SK-N-SH (cell line): Measurements from ENCODE around the gene ARL8A. TPM values are rescaled to one million over a fixed set of nuclear protein-coding genes. Genes with fewer than 3 reads are reported as not detected.

Experiments
- CTCF ChIA-PET: fragments of 300-600, 350-600 bp; formaldehyde crosslinking; extraction: SDS; loops from one replicate; lab custom pipeline; 2021; lab: Yijun Ruan, JAX
- POLR2A ChIA-PET: fragments of 350-600 bp; sonication (Branson Sonifier 250); formaldehyde crosslinking; extraction: SDS; loops from one replicate; lab custom pipeline; 2020; ENCODE audit warnings: antibody characterized with exemption, inconsistent platforms; lab: Yijun Ruan, JAX
- DNase-seq: peaks from one replicate; pipeline ENCODE4 v3.0.0; 2012
- H2AFZ ChIP-seq: fragments of 200-600 bp; sonication (generic); 2 replicates; pipeline ENCODE4 v1.8.1; 2016; ENCODE audit warnings: antibody characterized with exemption, mild to moderate bottlenecking, low read depth
- H3F3A ChIP-seq: fragments of 200-600 bp; sonication (generic); replicated peaks from 2 replicates; pipeline ENCODE3; 2016; ENCODE audit warnings: antibody characterized with exemption, mild to moderate bottlenecking; ENCODE audit not compliant: insufficient read depth
- H3K27ac ChIP-seq, 2 experiments: fragments of 200-500 bp in 1 of 2; fragments of 200-600 bp in 1 of 2; sonication (Bioruptor generic) in 1 of 2; sonication (generic), shearing (Covaris generic) in 1 of 2; 2 replicates each; pipeline versions ENCODE4 v1.5.1 to v1.6.1; 2014 to 2016; ENCODE audit warnings: low read depth in 2 of 2, inconsistent platforms in 1 of 2, low read length in 1 of 2, mild to moderate bottlenecking in 1 of 2, mixed read lengths in 1 of 2
- H3K27me3 ChIP-seq: fragments of 200-600 bp; sonication (generic), shearing (Covaris generic); 2 replicates; pipeline ENCODE4 v1.6.1; 2016; ENCODE audit warnings: mixed run types; ENCODE audit not compliant: insufficient read depth
- H3K36me3 ChIP-seq, 2 experiments: fragments of 200-500 bp in 1 of 2; fragments of 200-600 bp in 1 of 2; sonication (Bioruptor generic) in 1 of 2; sonication (generic) in 1 of 2; replicated peaks in 1 of 2; 2 replicates each; pipeline versions ENCODE3 to v1.5.1; 2014 to 2016; ENCODE audit warnings: low read length in 1 of 2, mild to moderate bottlenecking in 1 of 2; ENCODE audit not compliant: insufficient read depth in 2 of 2, control insufficient read depth in 1 of 2
- H3K4me1 ChIP-seq, 2 experiments: fragments of 200-500 bp in 1 of 2; fragments of 200-600 bp in 1 of 2; sonication (Bioruptor generic) in 1 of 2; sonication (generic), shearing (Covaris generic) in 1 of 2; 2 replicates each; pipeline versions ENCODE4 v1.5.1 to v1.6.1; 2014 to 2016; ENCODE audit warnings: low read depth in 1 of 2, low read length in 1 of 2, mixed run types in 1 of 2; ENCODE audit not compliant: insufficient read depth in 2 of 2, control insufficient read depth in 1 of 2
- H3K4me2 ChIP-seq: fragments of 200-600 bp; sonication (generic), shearing (Covaris generic); 2 replicates; pipeline ENCODE4 v1.6.1; 2017; ENCODE audit warnings: mixed run types
- H3K4me3 ChIP-seq, 2 experiments: fragments of 200-500 bp in 1 of 2; fragments of 200-600 bp in 1 of 2; sonication (Bioruptor generic) in 1 of 2; sonication (generic), shearing (Covaris generic) in 1 of 2; 2 replicates each; pipeline versions ENCODE4 v1.5.1 to v1.8.1; 2014 to 2016; ENCODE audit warnings: low read depth in 2 of 2, inconsistent platforms in 1 of 2, low read length in 1 of 2, mild to moderate bottlenecking in 1 of 2, mixed read lengths in 1 of 2, moderate library complexity in 1 of 2
- H3K79me2 ChIP-seq: fragments of 200-600 bp; sonication (generic); 2 replicates; pipeline ENCODE4 v1.8.1; 2017; ENCODE audit warnings: mild to moderate bottlenecking; ENCODE audit not compliant: insufficient read depth
- H3K9ac ChIP-seq: fragments of 200-600 bp; sonication (generic); 2 replicates; pipeline ENCODE4 v1.6.1; 2017; ENCODE audit warnings: mixed run types
- H3K9me2 ChIP-seq: fragments of 200-600 bp; sonication (generic); 2 replicates; pipeline ENCODE4 v1.6.1; 2017; ENCODE audit warnings: mixed run types
- H3K9me3 ChIP-seq: fragments of 200-600 bp; sonication (generic); 2 replicates; pipeline ENCODE4 v1.6.1; 2017; ENCODE audit warnings: mixed run types, mild to moderate bottlenecking, moderate library complexity
- H4K20me1 ChIP-seq: fragments of 200-600 bp; sonication (generic); 2 replicates; pipeline ENCODE4 v1.6.1; 2017; ENCODE audit warnings: mild to moderate bottlenecking, mixed run types; ENCODE audit not compliant: insufficient read depth
- MXI1 ChIP-seq: IDR thresholded peaks from 2 replicates; pipeline ENCODE4 v1.6.1; 2012; ENCODE audit warnings: mild to moderate bottlenecking, low read depth, low read length, improper control_type of control experiment
- NRF1 ChIP-seq: IDR thresholded peaks from 2 replicates; pipeline ENCODE4 v1.6.1; 2012; ENCODE audit warnings: low read depth, mild to moderate bottlenecking, low read length
- RXRA ChIP-seq: IDR thresholded peaks from 2 replicates; pipeline ENCODE4 v1.4.0; 2012; ENCODE audit warnings: low read depth, mild to moderate bottlenecking, borderline replicate concordance
- TEAD4 ChIP-seq: IDR thresholded peaks from 2 replicates; pipeline ENCODE4 v1.4.0; 2012; ENCODE audit warnings: mild to moderate bottlenecking, borderline replicate concordance; ENCODE audit not compliant: insufficient read depth
- WGBS: methylation state at CpG from one replicate; pipeline ENCODE4 v1.1.6; 2017; ENCODE audit warnings: low lambda C conversion rate; 5-methylcytosine and 5-hydroxymethylcytosine counted together
- polyA plus RNA-seq, 3 experiments: library from polyadenylated mRNA; depleted of rRNA; stranded (reverse); fragments of >200 nt; gene quantifications; 2 replicates each; pipeline ENCODE4 v1.2.3, GENCODE V29; 2012
- TF ChIP-seq, protein P1 (sequence below): IDR thresholded peaks from 2 replicates; pipeline ENCODE4 v1.6.1; 2012; ENCODE audit warnings: mild to moderate bottlenecking, low read depth, low read length, moderate library complexity
- TF ChIP-seq, protein P2 (sequence below): fragments of 200-600 bp; sonication (generic); IDR thresholded peaks from 2 replicates; pipeline ENCODE4 v1.6.1; 2017; ENCODE audit warnings: antibody characterized with exemption, mild to moderate bottlenecking, moderate library complexity
- TF ChIP-seq, protein P3 (sequence below): IDR thresholded peaks from 2 replicates; pipeline ENCODE4 v1.4.0; 2012; ENCODE audit warnings: low read depth

ARL8A gene
- polyA plus RNA-seq, 1 of the 3 experiments (the other 2 are of a cell fraction): 66.9 TPM

DNA sequence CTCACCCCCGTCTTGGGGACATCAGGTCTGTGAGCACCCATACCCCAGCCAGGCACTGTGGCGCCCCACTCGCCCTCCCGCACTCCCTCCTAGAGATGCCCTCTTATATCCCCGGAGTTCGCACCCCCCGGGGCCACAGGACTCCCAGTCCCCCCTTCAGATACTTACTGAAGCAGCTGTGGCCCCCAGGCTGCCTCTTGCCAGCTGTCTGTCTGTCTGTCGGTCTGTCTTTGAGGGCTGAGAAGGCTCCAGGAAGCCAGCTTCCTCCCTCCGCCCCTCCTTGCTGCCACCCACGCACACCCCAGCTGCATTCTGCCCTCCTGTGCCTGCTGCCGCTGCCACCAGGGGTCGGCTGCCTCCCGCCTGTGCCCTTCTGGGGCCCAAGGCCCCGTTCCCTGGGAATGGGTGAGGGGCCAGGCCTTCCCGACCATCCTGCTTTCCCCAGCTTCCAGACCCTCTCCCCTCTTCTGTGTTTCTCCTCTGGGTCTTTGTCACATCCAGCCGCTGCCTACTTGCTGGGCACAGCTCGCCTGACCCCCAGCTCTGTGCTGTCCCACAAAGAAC lies 15.9 kb upstream of the ARL8A start, which contains the start of gene PTPN7 (continued):
- TF ChIP-seq, protein P1, sequence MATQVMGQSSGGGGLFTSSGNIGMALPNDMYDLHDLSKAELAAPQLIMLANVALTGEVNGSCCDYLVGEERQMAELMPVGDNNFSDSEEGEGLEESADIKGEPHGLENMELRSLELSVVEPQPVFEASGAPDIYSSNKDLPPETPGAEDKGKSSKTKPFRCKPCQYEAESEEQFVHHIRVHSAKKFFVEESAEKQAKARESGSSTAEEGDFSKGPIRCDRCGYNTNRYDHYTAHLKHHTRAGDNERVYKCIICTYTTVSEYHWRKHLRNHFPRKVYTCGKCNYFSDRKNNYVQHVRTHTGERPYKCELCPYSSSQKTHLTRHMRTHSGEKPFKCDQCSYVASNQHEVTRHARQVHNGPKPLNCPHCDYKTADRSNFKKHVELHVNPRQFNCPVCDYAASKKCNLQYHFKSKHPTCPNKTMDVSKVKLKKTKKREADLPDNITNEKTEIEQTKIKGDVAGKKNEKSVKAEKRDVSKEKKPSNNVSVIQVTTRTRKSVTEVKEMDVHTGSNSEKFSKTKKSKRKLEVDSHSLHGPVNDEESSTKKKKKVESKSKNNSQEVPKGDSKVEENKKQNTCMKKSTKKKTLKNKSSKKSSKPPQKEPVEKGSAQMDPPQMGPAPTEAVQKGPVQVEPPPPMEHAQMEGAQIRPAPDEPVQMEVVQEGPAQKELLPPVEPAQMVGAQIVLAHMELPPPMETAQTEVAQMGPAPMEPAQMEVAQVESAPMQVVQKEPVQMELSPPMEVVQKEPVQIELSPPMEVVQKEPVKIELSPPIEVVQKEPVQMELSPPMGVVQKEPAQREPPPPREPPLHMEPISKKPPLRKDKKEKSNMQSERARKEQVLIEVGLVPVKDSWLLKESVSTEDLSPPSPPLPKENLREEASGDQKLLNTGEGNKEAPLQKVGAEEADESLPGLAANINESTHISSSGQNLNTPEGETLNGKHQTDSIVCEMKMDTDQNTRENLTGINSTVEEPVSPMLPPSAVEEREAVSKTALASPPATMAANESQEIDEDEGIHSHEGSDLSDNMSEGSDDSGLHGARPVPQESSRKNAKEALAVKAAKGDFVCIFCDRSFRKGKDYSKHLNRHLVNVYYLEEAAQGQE: no peak
- TF ChIP-seq, protein P2, sequence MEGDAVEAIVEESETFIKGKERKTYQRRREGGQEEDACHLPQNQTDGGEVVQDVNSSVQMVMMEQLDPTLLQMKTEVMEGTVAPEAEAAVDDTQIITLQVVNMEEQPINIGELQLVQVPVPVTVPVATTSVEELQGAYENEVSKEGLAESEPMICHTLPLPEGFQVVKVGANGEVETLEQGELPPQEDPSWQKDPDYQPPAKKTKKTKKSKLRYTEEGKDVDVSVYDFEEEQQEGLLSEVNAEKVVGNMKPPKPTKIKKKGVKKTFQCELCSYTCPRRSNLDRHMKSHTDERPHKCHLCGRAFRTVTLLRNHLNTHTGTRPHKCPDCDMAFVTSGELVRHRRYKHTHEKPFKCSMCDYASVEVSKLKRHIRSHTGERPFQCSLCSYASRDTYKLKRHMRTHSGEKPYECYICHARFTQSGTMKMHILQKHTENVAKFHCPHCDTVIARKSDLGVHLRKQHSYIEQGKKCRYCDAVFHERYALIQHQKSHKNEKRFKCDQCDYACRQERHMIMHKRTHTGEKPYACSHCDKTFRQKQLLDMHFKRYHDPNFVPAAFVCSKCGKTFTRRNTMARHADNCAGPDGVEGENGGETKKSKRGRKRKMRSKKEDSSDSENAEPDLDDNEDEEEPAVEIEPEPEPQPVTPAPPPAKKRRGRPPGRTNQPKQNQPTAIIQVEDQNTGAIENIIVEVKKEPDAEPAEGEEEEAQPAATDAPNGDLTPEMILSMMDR: no peak
- no peak for TF ChIP-seq TEAD4

DNA sequence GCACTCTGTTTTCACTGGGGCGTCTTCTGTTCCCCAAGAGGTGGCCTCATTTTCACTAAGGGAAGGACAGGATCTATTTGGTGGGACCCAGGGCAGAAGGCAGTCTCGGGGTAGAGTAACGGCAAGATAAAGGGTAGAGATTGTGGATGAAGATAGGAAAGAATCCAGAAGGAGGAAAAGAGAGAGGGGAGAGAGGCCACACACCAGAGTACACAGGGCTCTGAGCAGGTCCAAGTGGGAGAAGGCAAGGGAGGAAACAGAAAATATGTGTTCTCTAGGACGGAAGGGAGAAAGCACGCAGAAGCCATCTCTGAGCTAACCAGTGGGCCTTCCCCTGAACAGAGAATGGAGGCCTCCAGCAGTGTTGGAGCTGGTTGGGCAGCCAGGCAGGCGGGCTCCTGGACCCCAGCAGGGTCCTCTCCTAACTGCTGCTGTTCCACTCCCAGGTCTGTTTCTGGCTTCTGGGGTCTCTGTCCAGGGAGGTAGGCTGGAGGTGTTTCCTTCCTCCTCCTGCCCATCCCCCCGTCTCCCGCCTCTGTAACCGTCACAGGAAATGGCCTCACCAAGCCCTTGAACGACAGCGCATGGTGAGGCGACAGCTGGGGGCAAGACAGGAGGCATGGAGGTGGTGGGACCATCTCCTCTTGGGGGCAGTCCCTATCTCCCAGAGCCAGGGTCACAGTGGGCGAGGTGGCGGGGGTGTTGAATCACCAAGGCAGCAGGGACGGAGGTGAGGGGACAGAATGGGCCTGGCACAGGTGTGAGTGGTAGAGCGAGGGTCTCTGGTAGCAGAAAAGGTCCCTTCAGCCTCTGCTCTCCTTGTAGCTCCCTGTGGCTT lies 15.2 kb upstream of the ARL8A start:
- no peaks in the 10 kb centered on the region for H3K9me3 ChIP-seq
- H3K4me3 ChIP-seq: no peak overlapping the region
- peaks cover 7 to 45% of the 10 kb centered on the region in 2 experiments; a peak in 1 of 4 replicates for H3K4me1 ChIP-seq
- H3K9me2 ChIP-seq: no peaks in the 10 kb centered on the region
- no peak for DNase-seq
- ChIA-PET CTCF (interaction anchor here (0.7 to 1.6 kb wide), 3 partner anchors 24 to 160 kb away, joined by 3 to 7 read pairs (median 3); no protein-coding TSS in a partner anchor), POLR2A (interaction anchor here (0.6 kb wide), 1 partner anchor 167 kb away, joined by 3 read pairs; no protein-coding TSS in a partner anchor)
- H3K36me3 ChIP-seq: no peaks in the 10 kb centered on the region
- TF ChIP-seq RXRA: no peak
- TF ChIP-seq MXI1: no peak
- TF ChIP-seq, protein P3, sequence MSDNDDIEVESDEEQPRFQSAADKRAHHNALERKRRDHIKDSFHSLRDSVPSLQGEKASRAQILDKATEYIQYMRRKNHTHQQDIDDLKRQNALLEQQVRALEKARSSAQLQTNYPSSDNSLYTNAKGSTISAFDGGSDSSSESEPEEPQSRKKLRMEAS: no peak
- TF ChIP-seq NRF1: no peak
- H3K9ac ChIP-seq: no peak overlapping the region
- H2AFZ ChIP-seq: no peak overlapping the region
- peaks cover 7% of the 10 kb centered on the region for H3F3A ChIP-seq
- H3K79me2 ChIP-seq: no peaks in the 10 kb centered on the region
- no peak overlapping the region for H3K27ac ChIP-seq
- H3K27me3 ChIP-seq: no peaks in the 10 kb centered on the region
- H4K20me1 ChIP-seq: no peaks in the 10 kb centered on the region
- WGBS: 89% methylated on average over 10 of the region's 16 CpGs
- H3K4me2 ChIP-seq: no peak overlapping the region
